ENCODE results near the gene CUL4A.
A peak's percentile ranks its signal among the peaks of the same experiment; 100 is the strongest.

The CUL4A gene

DNA sequence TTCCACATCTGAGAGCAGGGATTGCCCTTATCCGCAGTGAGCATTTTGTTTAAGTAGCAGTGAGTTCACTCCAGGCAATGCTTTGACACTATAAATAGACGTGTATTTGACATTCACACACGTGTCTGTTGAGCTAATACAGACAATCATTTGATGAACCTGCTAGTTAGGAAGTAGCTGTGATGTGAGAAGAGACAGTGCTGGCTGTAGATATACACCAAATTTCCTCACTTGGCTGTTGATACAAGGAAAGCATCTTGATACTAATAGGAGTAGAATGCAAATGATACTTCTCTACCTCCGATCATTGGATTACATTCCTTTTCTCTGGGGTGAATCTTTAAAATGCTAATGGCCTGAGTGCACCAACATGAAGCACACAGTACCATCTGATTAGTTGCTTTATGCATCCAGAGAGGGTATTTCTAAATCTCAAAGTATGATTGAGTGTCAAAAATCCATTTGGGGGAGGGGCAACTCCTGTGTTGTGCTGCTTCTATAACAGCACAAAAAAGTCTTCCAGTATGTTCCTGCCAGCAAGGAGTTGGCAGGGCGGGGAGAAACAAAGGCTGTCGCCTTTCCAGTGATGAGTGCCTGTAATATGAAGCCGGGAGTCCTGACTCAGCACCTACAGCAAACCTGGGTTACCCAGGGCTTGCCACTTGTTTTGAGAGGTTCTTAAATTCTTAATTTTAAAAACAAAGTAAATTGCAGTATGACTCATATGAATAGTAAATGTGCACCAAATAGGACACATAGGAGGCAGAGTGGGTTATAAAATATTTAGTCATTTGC lies 7.0 kb downstream of the CUL4A start (continued):
- TF ChIP-seq, protein P1, sequence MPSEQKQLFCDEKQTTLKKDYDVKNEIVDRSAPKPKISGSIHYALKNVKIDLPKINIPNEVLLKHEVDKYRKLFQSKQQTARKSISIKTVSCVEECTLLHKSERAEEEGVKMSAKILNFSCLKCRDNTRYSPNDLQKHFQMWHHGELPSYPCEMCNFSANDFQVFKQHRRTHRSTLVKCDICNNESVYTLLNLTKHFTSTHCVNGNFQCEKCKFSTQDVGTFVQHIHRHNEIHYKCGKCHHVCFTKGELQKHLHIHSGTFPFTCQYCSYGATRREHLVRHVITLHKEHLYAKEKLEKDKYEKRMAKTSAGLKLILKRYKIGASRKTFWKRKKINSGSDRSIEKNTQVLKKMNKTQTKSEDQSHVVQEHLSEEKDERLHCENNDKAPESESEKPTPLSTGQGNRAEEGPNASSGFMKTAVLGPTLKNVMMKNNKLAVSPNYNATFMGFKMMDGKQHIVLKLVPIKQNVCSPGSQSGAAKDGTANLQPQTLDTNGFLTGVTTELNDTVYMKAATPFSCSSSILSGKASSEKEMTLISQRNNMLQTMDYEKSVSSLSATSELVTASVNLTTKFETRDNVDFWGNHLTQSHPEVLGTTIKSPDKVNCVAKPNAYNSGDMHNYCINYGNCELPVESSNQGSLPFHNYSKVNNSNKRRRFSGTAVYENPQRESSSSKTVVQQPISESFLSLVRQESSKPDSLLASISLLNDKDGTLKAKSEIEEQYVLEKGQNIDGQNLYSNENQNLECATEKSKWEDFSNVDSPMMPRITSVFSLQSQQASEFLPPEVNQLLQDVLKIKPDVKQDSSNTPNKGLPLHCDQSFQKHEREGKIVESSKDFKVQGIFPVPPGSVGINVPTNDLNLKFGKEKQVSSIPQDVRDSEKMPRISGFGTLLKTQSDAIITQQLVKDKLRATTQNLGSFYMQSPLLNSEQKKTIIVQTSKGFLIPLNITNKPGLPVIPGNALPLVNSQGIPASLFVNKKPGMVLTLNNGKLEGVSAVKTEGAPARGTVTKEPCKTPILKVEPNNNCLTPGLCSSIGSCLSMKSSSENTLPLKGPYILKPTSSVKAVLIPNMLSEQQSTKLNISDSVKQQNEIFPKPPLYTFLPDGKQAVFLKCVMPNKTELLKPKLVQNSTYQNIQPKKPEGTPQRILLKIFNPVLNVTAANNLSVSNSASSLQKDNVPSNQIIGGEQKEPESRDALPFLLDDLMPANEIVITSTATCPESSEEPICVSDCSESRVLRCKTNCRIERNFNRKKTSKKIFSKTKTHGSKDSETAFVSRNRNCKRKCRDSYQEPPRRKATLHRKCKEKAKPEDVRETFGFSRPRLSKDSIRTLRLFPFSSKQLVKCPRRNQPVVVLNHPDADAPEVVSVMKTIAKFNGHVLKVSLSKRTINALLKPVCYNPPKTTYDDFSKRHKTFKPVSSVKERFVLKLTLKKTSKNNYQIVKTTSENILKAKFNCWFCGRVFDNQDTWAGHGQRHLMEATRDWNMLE (tag by site-specific recombination; conservative IDR thresholded peaks at IDR 0.05; ENCODE audit: low read depth) = no peak
- TF ChIP-seq, protein P2, sequence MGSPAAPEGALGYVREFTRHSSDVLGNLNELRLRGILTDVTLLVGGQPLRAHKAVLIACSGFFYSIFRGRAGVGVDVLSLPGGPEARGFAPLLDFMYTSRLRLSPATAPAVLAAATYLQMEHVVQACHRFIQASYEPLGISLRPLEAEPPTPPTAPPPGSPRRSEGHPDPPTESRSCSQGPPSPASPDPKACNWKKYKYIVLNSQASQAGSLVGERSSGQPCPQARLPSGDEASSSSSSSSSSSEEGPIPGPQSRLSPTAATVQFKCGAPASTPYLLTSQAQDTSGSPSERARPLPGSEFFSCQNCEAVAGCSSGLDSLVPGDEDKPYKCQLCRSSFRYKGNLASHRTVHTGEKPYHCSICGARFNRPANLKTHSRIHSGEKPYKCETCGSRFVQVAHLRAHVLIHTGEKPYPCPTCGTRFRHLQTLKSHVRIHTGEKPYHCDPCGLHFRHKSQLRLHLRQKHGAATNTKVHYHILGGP (tag by site-specific recombination; IDR thresholded peaks at IDR 0.05) = no peak
- TF ChIP-seq, protein P3, sequence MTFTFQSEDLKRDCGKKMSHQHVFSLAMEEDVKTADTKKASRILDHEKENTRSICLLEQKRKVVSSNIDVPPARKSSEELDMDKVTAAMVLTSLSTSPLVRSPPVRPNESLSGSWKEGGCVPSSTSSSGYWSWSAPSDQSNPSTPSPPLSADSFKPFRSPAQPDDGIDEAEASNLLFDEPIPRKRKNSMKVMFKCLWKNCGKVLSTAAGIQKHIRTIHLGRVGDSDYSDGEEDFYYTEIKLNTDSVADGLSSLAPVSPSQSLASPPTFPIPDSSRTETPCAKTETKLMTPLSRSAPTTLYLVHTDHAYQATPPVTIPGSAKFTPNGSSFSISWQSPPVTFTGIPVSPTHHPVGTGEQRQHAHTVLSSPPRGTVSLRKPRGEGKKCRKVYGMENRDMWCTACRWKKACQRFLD (tag by site-specific recombination; IDR thresholded peaks at IDR 0.05) = no peak
- peak; percentile 76 for TF ChIP-seq ZBTB8A (tag by site-specific recombination; IDR thresholded peaks at IDR 0.05)
- peak; percentile 69; the same call in 1 of the 2 replicates for TF ChIP-seq ZNF600 (tag by site-specific recombination; IDR thresholded peaks at IDR 0.05)
- TF ChIP-seq, protein P4, sequence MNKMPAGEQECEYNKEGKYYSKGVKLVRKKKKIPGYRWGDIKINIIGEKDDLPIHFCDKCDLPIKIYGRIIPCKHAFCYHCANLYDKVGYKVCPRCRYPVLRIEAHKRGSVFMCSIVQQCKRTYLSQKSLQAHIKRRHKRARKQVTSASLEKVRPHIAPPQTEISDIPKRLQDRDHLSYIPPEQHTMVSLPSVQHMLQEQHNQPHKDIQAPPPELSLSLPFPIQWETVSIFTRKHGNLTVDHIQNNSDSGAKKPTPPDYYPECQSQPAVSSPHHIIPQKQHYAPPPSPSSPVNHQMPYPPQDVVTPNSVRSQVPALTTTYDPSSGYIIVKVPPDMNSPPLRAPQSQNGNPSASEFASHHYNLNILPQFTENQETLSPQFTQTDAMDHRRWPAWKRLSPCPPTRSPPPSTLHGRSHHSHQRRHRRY (tag by site-specific recombination; IDR thresholded peaks at IDR 0.05) = no peak
- TF ChIP-seq, protein P5, sequence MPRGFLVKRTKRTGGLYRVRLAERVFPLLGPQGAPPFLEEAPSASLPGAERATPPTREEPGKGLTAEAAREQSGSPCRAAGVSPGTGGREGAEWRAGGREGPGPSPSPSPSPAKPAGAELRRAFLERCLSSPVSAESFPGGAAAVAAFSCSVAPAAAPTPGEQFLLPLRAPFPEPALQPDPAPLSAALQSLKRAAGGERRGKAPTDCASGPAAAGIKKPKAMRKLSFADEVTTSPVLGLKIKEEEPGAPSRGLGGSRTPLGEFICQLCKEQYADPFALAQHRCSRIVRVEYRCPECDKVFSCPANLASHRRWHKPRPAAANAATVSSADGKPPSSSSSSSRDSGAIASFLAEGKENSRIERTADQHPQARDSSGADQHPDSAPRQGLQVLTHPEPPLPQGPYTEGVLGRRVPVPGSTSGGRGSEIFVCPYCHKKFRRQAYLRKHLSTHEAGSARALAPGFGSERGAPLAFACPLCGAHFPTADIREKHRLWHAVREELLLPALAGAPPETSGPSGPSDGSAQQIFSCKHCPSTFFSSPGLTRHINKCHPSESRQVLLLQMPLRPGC (tag by site-specific recombination; IDR thresholded peaks at IDR 0.05) = no peak
- 0 out of 2 replicates have a peak, but pooled peaks have one; percentile 47 for TF ChIP-seq ZNF660 (tag by site-specific recombination; IDR thresholded peaks at IDR 0.05)
- TF ChIP-seq ZNF777 (tag by site-specific recombination; IDR thresholded peaks at IDR 0.05; ENCODE audit: borderline replicate concordance) = no peak
- no peak for TF ChIP-seq KLF8 (tag by site-specific recombination; IDR thresholded peaks at IDR 0.05)
- TF ChIP-seq SP7 (tag by site-specific recombination; IDR thresholded peaks at IDR 0.05) = no peak; the same call in 1 of the 2 replicates
- no peak for TF ChIP-seq ZNF202 (tag by site-specific recombination; IDR thresholded peaks at IDR 0.05; ENCODE audit: borderline replicate concordance)
- TF ChIP-seq, protein P6, sequence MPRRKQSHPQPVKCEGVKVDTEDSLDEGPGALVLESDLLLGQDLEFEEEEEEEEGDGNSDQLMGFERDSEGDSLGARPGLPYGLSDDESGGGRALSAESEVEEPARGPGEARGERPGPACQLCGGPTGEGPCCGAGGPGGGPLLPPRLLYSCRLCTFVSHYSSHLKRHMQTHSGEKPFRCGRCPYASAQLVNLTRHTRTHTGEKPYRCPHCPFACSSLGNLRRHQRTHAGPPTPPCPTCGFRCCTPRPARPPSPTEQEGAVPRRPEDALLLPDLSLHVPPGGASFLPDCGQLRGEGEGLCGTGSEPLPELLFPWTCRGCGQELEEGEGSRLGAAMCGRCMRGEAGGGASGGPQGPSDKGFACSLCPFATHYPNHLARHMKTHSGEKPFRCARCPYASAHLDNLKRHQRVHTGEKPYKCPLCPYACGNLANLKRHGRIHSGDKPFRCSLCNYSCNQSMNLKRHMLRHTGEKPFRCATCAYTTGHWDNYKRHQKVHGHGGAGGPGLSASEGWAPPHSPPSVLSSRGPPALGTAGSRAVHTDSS (tag by site-specific recombination; IDR thresholded peaks at IDR 0.05) = no peak
- no peak for TF ChIP-seq ZNF223 (tag by site-specific recombination; IDR thresholded peaks at IDR 0.05)
- TF ChIP-seq ZBTB17 (tag by site-specific recombination; IDR thresholded peaks at IDR 0.05) = peak; percentile 60; the same call in 1 of the 2 replicates
- peak; percentile 19; the same call in 1 of the 2 replicates for TF ChIP-seq TRIM28 (IDR thresholded peaks at IDR 0.05; ENCODE audit: borderline replicate concordance, low read length)
- 0 out of 2 replicates have a peak, but pooled peaks have one; percentile 24 for TF ChIP-seq IKZF3 (tag by site-specific recombination; IDR thresholded peaks at IDR 0.05)
- TF ChIP-seq, protein P7, sequence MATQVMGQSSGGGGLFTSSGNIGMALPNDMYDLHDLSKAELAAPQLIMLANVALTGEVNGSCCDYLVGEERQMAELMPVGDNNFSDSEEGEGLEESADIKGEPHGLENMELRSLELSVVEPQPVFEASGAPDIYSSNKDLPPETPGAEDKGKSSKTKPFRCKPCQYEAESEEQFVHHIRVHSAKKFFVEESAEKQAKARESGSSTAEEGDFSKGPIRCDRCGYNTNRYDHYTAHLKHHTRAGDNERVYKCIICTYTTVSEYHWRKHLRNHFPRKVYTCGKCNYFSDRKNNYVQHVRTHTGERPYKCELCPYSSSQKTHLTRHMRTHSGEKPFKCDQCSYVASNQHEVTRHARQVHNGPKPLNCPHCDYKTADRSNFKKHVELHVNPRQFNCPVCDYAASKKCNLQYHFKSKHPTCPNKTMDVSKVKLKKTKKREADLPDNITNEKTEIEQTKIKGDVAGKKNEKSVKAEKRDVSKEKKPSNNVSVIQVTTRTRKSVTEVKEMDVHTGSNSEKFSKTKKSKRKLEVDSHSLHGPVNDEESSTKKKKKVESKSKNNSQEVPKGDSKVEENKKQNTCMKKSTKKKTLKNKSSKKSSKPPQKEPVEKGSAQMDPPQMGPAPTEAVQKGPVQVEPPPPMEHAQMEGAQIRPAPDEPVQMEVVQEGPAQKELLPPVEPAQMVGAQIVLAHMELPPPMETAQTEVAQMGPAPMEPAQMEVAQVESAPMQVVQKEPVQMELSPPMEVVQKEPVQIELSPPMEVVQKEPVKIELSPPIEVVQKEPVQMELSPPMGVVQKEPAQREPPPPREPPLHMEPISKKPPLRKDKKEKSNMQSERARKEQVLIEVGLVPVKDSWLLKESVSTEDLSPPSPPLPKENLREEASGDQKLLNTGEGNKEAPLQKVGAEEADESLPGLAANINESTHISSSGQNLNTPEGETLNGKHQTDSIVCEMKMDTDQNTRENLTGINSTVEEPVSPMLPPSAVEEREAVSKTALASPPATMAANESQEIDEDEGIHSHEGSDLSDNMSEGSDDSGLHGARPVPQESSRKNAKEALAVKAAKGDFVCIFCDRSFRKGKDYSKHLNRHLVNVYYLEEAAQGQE (tag by site-specific recombination; IDR thresholded peaks at IDR 0.05) = no peak
- TF ChIP-seq ZNF670 (tag by site-specific recombination; IDR thresholded peaks at IDR 0.05; ENCODE audit: low read depth) = no peak
- TF ChIP-seq, protein P8, sequence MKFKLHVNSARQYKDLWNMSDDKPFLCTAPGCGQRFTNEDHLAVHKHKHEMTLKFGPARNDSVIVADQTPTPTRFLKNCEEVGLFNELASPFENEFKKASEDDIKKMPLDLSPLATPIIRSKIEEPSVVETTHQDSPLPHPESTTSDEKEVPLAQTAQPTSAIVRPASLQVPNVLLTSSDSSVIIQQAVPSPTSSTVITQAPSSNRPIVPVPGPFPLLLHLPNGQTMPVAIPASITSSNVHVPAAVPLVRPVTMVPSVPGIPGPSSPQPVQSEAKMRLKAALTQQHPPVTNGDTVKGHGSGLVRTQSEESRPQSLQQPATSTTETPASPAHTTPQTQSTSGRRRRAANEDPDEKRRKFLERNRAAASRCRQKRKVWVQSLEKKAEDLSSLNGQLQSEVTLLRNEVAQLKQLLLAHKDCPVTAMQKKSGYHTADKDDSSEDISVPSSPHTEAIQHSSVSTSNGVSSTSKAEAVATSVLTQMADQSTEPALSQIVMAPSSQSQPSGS (tag by site-specific recombination; IDR thresholded peaks at IDR 0.05; ENCODE audit: low read depth) = no peak
- no peak for TF ChIP-seq ZNF843 (tag by site-specific recombination; IDR thresholded peaks at IDR 0.05)
